VCaP (cell line): ENCODE measurements around the gene SIAH1.
"Not testable (repeated sequence)": the region's sequence is repeated elsewhere in the genome, so short reads cannot be mapped to it uniquely, and the experiment has no call there.

ENCODE experiments used
- H3K27ac ChIP-seq: fragments of 450-650 bp; 2 replicates; pipeline ENCODE4 v1.5.1; 2017
- TF ChIP-seq, protein P1 (sequence below): fragments of 450-650 bp; conservative IDR thresholded peaks from 2 replicates; pipeline ENCODE4 v1.5.1; 2017; ENCODE audit warnings: mild to moderate bottlenecking, moderate library complexity

The SIAH1 gene

DNA sequence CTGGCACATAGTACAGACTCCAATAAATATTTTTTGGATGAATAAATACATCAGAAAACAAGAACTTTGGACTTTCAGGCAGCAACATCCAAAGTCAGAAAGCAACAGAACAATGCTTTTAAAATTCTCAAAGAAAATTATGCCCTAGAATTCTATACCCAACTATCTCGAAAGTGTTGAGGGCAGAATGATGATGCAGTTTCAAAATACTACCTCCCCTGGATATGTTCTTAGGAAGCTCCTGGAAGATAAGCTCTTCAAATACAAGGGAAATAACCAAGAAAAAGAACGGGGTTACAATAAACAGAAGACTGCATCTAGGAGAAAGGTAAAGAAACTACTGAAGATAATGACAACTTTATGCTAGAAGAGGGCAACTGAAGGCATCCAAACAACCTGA lies 11.0 kb downstream of the SIAH1 start:
- no peak overlapping the region for H3K27ac ChIP-seq
- TF ChIP-seq, protein P1, sequence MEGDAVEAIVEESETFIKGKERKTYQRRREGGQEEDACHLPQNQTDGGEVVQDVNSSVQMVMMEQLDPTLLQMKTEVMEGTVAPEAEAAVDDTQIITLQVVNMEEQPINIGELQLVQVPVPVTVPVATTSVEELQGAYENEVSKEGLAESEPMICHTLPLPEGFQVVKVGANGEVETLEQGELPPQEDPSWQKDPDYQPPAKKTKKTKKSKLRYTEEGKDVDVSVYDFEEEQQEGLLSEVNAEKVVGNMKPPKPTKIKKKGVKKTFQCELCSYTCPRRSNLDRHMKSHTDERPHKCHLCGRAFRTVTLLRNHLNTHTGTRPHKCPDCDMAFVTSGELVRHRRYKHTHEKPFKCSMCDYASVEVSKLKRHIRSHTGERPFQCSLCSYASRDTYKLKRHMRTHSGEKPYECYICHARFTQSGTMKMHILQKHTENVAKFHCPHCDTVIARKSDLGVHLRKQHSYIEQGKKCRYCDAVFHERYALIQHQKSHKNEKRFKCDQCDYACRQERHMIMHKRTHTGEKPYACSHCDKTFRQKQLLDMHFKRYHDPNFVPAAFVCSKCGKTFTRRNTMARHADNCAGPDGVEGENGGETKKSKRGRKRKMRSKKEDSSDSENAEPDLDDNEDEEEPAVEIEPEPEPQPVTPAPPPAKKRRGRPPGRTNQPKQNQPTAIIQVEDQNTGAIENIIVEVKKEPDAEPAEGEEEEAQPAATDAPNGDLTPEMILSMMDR = no peak

DNA sequence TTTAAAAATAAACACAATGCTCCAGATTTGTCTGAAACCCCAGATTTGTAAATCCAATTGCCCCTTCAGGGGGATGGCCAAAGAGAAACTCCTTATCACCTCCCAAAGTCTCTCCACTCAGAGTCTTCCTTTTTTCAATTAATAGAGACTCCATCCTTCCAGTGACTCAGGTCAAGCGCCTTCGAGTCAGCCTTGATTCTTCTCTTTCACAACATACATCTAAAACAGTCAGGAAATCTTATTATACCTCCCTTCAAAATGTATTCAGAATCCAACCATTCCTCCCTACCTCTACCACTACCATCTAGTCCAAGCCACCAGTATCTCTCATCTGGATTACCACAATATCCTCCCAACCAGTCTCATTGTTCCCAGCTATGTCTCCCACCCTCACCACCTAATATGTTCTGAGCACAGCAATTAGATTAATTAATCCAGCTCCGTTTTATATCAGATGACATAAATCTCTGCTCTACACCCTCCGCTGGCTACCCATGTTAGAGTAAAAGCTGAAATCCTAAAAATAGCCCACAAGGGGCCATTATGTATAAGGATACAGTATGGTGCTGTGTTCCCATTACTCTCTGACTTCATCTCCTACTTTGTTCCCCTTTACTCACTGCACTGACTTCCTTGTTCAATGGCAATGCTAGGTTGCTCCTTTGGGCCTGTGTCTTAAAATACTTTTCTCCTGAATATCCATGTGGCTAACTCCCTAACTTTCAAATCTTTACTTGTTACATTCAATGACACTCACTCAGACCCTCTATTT lies 11.8 kb downstream of the SIAH1 start:
- TF ChIP-seq, protein P1 = no peak
- no peak overlapping the region for H3K27ac ChIP-seq

DNA sequence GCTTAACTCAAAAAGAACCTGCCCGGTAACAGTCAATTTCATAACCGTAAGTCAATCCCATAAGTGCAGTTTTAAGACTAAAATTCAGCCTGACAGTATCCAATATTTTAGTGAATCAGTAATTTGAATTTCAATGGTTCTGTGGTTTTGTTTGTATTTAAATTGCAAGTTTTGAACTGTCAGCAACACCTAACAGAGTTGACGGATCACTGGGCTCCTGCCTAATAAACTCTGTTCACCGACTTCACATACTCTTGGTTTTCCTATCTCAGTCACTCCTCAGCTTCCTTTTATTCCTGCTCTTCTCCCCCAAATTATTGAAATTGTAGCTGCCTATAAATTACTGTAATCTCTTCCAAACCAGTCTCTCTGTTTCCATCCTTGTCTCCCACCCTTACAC lies 12.5 kb downstream of the SIAH1 start:
- H3K27ac ChIP-seq = no peak overlapping the region
- TF ChIP-seq, protein P1 = no peak

DNA sequence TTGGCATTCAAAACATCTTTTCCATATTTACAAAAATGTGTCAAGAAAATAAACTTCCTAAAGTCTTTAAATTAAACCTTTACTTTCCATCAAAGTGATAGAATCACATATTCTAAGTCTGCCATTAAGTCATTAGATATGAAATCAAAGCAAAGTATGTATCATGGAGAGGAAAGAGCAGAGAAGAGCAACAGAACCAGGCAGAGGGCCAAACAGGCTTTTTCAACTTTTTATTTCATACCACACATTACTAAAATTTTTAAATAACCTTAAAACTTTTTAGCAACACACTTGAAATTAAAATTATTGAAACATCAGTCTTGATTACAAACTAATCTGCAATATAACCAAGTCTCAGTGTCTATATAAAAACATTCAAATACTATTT lies 13.8 kb downstream of the SIAH1 start:
- H3K27ac ChIP-seq = no peak overlapping the region
- TF ChIP-seq, protein P1 = no peak

DNA sequence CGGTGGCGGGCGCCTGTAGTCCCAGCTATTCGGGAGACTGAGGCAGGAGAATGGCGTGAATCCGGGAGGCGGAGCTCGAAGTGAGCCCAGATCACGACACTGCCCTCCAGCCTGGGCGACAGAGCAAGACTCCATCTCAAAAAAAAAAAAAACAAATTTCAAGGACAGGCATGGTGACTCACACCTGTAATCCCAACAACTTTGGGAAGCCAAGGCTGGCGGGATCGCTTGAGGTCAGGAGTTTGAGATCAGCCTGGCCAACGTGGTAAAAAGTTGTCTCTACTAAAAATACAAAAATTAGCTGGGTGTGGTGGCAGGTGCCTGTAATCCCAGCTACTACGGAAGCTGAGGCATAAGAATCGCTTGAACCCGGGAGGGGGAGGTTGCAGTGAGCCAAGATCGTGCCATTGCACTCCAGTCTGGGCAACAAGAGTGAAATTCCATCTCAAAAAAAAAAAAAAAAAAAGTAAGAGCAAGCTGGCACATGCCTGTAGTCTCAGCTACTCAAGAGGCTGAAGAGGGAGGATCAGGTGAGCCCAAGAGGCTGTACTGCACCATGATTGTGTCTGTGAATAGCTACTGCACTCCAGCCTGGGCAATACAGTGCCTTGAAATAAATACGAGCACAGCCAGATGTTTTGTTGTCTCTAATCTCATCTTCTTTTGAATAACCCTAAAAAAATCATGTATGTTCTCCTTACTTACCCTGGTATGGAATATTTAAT lies 14.4 kb downstream of the SIAH1 start:
- not testable (repeated sequence) for H3K27ac ChIP-seq

DNA sequence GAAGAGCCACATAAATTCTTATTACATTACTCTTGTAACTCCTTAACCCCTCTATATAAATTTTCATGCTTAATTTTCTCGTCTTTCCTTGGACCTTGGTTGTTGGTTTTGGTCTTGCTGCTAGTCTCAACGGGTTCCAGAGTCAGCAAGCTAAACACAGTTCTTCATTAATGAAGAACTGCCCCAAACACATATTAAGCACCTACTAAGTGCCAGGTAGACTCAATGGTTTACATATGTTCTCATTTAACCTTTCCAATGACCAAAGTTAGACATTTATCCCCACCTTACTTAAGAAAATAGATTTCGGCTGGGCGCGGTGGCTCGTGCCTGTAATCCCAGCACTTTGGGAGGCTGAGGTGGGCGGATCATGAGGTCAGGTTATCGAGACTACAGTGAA lies 15.0 kb downstream of the SIAH1 start:
- no peak overlapping the region for H3K27ac ChIP-seq
- TF ChIP-seq, protein P1 = no peak

DNA sequence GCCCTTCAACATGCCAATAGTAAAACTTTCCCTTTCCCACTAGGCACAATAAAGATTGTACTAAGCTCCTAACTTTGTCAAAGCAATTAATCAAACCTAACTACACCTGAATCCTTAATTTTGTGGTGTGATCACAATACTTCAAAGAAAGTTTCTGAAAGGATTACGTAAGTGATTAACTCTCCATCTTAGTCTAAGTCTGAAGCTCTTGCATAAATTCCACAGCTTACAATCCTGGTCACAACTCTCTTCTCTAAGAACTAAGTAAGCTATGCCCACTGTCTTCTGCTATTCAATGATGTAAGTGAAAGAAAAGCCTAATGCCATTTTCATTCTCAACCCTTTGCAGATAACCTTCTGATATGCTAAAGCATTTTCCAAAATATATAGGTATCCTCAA lies 15.4 kb downstream of the SIAH1 start:
- no peak overlapping the region for H3K27ac ChIP-seq
- TF ChIP-seq, protein P1 = no peak
